ENCODE measurements around the gene CCDC171.

Gene CCDC171

GRCh38 chr9:15901572-15901971 lies 348.7 kb downstream of the CCDC171 start:
- DNase-seq, result no peak

GRCh38 chr9:15909297-15909696 lies 356.5 kb downstream of the CCDC171 start:
- DNase-seq, result peak; percentile 24

GRCh38 chr9:15915711-15916110 lies 362.9 kb downstream of the CCDC171 start:
- no peak for DNase-seq

GRCh38 chr9:15927161-15927560 lies 374.3 kb downstream of the CCDC171 start:
- peak; percentile 60 for DNase-seq

- DNase-seq, result peak; percentile 79
Measured at GRCh38 chr9:15935661-15936305, 382.9 kb downstream of the CCDC171 start.

- DNase-seq, result peak; percentile 97
Measured at GRCh38 chr9:15936306-15936921, 383.6 kb downstream of the CCDC171 start.

GRCh38 chr9:15942831-15943424 lies 390.1 kb downstream of the CCDC171 start:
- DNase-seq, result peak; percentile 38

GRCh38 chr9:15944341-15944740 lies 391.5 kb downstream of the CCDC171 start:
- peak; percentile 63 for DNase-seq

GRCh38 chr9:15959663-15960062 lies 406.8 kb downstream of the CCDC171 start:
- DNase-seq, result no peak

GRCh38 chr9:15961217-15961616 lies 408.4 kb downstream of the CCDC171 start:
- DNase-seq, result peak; percentile 15

GRCh38 chr9:15965246-15965745 lies 412.5 kb downstream of the CCDC171 start:
- no peak for DNase-seq

- DNase-seq, result no peak
Measured at GRCh38 chr9:15966471-15966870, 413.6 kb downstream of the CCDC171 start.

GRCh38 chr9:15967068-15967467 lies 414.2 kb downstream of the CCDC171 start:
- no peak for DNase-seq

GRCh38 chr9:15972760-15973159 lies 419.9 kb downstream of the CCDC171 start:
- DNase-seq, result no peak

GRCh38 chr9:15975101-15975778 lies 422.4 kb downstream of the CCDC171 start:
- no peak for DNase-seq

GRCh38 chr9:15977438-15977837 lies 424.6 kb downstream of the CCDC171 start:
- DNase-seq, result peak; percentile 26

GRCh38 chr9:15982182-15982581 lies 429.3 kb downstream of the CCDC171 start:
- no peak for DNase-seq

GRCh38 chr9:15999422-16000339 lies 446.8 kb downstream of the CCDC171 start:
- DNase-seq, result peak; percentile 93

- peak; percentile 46 for DNase-seq
Measured at GRCh38 chr9:16000811-16001210, 448.0 kb downstream of the CCDC171 start.

GRCh38 chr9:16001856-16002255 lies 449.0 kb downstream of the CCDC171 start:
- DNase-seq, result peak; percentile 48

- DNase-seq, result peak; percentile 49
Measured at GRCh38 chr9:16002816-16003215, 450.0 kb downstream of the CCDC171 start.

- DNase-seq, result no peak
Measured at GRCh38 chr9:16003785-16004184, 450.9 kb downstream of the CCDC171 start.
